H1 (cell line): Measurements from ENCODE around the gene JAKMIP3. TPM values are rescaled to one million over a fixed set of nuclear protein-coding genes. Genes with fewer than 3 reads are reported as not detected.

Experiments
- BACH1 ChIP-seq: IDR thresholded peaks from 2 replicates; pipeline ENCODE4 v1.6.1; 2012; ENCODE audit warnings: low read length, improper control_type of control experiment
- EGR1 ChIP-seq: IDR thresholded peaks from 2 replicates; pipeline ENCODE4 v1.6.1; 2011; ENCODE audit warnings: low read depth, low read length, borderline replicate concordance
- EZH2 ChIP-seq: fragments of 200-600 bp; sonication (generic); IDR thresholded peaks from 2 replicates; pipeline ENCODE4 v1.7.1; 2012; ENCODE audit warnings: low read depth, mild to moderate bottlenecking, moderate library complexity, low read length, inconsistent platforms; ENCODE audit not compliant: severe bottlenecking
- GABPA ChIP-seq: IDR thresholded peaks from 2 replicates; pipeline ENCODE4 v1.6.1; 2011; ENCODE audit warnings: mild to moderate bottlenecking, low read length, moderate library complexity, borderline replicate concordance; ENCODE audit not compliant: insufficient read depth
- RXRA ChIP-seq: IDR thresholded peaks from 2 replicates; pipeline ENCODE4 v1.6.1; 2011; ENCODE audit warnings: low read depth, mild to moderate bottlenecking, low read length, moderate library complexity; ENCODE audit not compliant: insufficient read depth
- polyA plus RNA-seq, 7 experiments: library from polyadenylated mRNA; depleted of rRNA in 3 of 7; stranded (reverse) in 5 of 7; unstranded in 2 of 7; fragments of >200 nt in 5 of 7; fragments of 200-250 nt in 2 of 7; gene quantifications; 1 replicate in 5 of 7; 2 replicates in 1 of 7; 4 replicates in 1 of 7; pipeline versions ENCODE4 v1.2.1 to v1.2.3, GENCODE V29; 2011 to 2013; ENCODE audit warnings: missing spikeins in 2 of 7, mixed read lengths in 2 of 7
- total RNA-seq: library from RNA; stranded (reverse); fragmentation: NEBNext Ultra II Directional; extraction: Animal tissue kit (Norgen Biotek cat#: 25700); gene quantifications from 2 replicates; pipeline ENCODE4 v1.2.1, GENCODE V29; 2021

The JAKMIP3 gene
- total and polyA plus RNA-seq, 2 of the 8 experiments (the other 6 are each of a cell fraction or from before 2014, with no cell fraction given) = 0.83 to 0.91 TPM

DNA sequence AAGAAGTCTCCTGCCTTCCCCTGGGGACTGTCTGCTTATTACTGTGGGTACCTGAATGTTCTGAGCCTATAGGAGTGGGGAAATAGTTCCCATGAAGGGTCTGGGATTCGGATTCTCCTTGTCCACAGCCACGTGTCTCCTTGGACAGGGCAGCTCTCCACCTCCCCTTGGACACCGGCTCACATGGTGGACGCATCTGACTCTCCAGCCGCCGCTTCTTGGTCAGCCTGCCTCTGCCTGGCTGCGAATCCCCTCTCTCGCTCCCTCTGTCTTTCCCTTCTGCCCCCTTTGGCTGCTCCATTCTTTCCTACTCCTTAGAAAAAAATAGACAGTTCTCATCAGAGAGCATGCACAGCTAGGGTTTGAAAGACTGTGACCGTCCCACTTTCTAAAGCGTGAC, 46.9 kb downstream of the JAKMIP3 start (continued):
- no peak for TF ChIP-seq RXRA
- TF ChIP-seq EGR1 = no peak
- TF ChIP-seq EZH2 = no peak
- TF ChIP-seq GABPA = no peak
- no peak for TF ChIP-seq BACH1
